WTC11 (cell line): Measurements from ENCODE around the gene CDH18.

ENCODE experiments used
- AR ChIP-seq: fragments of 250-450 bp; sonication (Bioruptor Pico); IDR thresholded peaks from 2 replicates; pipeline ENCODE4 v1.9.0; 2021; ENCODE audit warnings: mild to moderate bottlenecking
- ARID4B ChIP-seq: sonication (generic); formaldehyde crosslinking; IDR thresholded peaks from 2 replicates; pipeline ENCODE4 v1.8.0; 2023; ENCODE audit warnings: missing genetic modification reagents, mild to moderate bottlenecking, borderline replicate concordance
- CTCF ChIP-seq: fragments of 200-600 bp; IDR thresholded peaks from 2 replicates; pipeline ENCODE4 v1.8.0; 2022; ENCODE audit warnings: antibody characterized with exemption
- ESRRA ChIP-seq: sonication (generic); formaldehyde crosslinking; IDR thresholded peaks from 2 replicates; pipeline ENCODE4 v1.8.1; 2022; ENCODE audit warnings: mild to moderate bottlenecking, missing genetic modification reagents, borderline replicate concordance
- FOXP4 ChIP-seq: sonication (generic); formaldehyde crosslinking; IDR thresholded peaks from 2 replicates; pipeline ENCODE4 v1.8.0; 2022; ENCODE audit warnings: mild to moderate bottlenecking, missing genetic modification reagents
- GTF2I ChIP-seq: fragments of 250-450 bp; sonication (Bioruptor Pico); conservative IDR thresholded peaks from 2 replicates; pipeline ENCODE4 v1.4.0; 2021; ENCODE audit warnings: mild to moderate bottlenecking
- JUN ChIP-seq: sonication (generic); formaldehyde crosslinking; IDR thresholded peaks from 2 replicates; pipeline ENCODE4 v1.8.0; 2023; ENCODE audit warnings: mild to moderate bottlenecking, missing genetic modification reagents
- NFE2L1 ChIP-seq: sonication (generic); formaldehyde crosslinking; IDR thresholded peaks from 2 replicates; pipeline ENCODE4 v1.8.1; 2023; ENCODE audit warnings: missing genetic modification reagents
- NR2C2 ChIP-seq: sonication (generic); formaldehyde crosslinking; IDR thresholded peaks from 2 replicates; pipeline ENCODE4 v1.8.0; 2022; ENCODE audit warnings: mild to moderate bottlenecking, missing genetic modification reagents
- SMAD3 ChIP-seq: sonication (generic); formaldehyde crosslinking; IDR thresholded peaks from 2 replicates; pipeline ENCODE4 v1.8.0; 2022; ENCODE audit warnings: missing genetic modification reagents, mild to moderate bottlenecking, borderline replicate concordance
- TEAD1 ChIP-seq: sonication (generic); formaldehyde crosslinking; IDR thresholded peaks from 2 replicates; pipeline ENCODE4 v1.8.0; 2022; ENCODE audit warnings: mild to moderate bottlenecking, missing genetic modification reagents
- ZNF263 ChIP-seq: sonication (generic); formaldehyde crosslinking; IDR thresholded peaks from 2 replicates; pipeline ENCODE4 v1.8.1; 2022; ENCODE audit warnings: low read depth, mild to moderate bottlenecking, moderate library complexity, missing genetic modification reagents
- ZNF532 ChIP-seq: fragments of 250-450 bp; sonication (Bioruptor Pico); IDR thresholded peaks from 2 replicates; pipeline ENCODE4 v1.9.0; 2021; ENCODE audit warnings: mild to moderate bottlenecking, borderline replicate concordance

- TF ChIP-seq CTCF = no peak
- no peak for TF ChIP-seq GTF2I
- TF ChIP-seq ZNF263 (CRISPR knock-in tag) = no peak
- TF ChIP-seq FOXP4 (CRISPR knock-in tag) = no peak
- TF ChIP-seq SMAD3 = no peak
- TF ChIP-seq TEAD1 (CRISPR knock-in tag) = no peak
- no peak for TF ChIP-seq JUN (CRISPR knock-in tag)
- TF ChIP-seq ZNF532 (CRISPR knock-in tag) = no peak
- no peak for TF ChIP-seq NFE2L1 (CRISPR knock-in tag)
- no peak for TF ChIP-seq ARID4B (CRISPR knock-in tag)
- TF ChIP-seq ESRRA (CRISPR knock-in tag) = no peak
- TF ChIP-seq NR2C2 (CRISPR knock-in tag) = no peak
- TF ChIP-seq AR (CRISPR knock-in tag) = no peak
Observed at GRCh38 chr5:19626211-19626610, 361.8 kb downstream of the CDH18 start.
